Astrocyte (in vitro differentiated cells and primary cell): Measurements from ENCODE around the gene HMG20A. TPM values are rescaled to one million over a fixed set of nuclear protein-coding genes. Genes with fewer than 3 reads are reported as not detected.

Experiments
- DNase-seq: peaks from one replicate; pipeline ENCODE4 v3.0.0-alpha.2; 2010; ENCODE audit warnings: low read depth
- FAIRE-seq: peaks from 2 replicates; lab custom pipeline; 2011; peaks lifted over from hg19 to GRCh38; lab: Jason Lieb, UNC
- H2AFZ ChIP-seq: 2 replicates; pipeline ENCODE4 v1.6.0; 2012; ENCODE audit warnings: low read depth, low read length, inconsistent platforms
- H3K27ac ChIP-seq: 2 replicates; pipeline ENCODE4 v1.5.1; 2011; ENCODE audit warnings: low read depth, low read length, inconsistent platforms
- H3K27me3 ChIP-seq: 2 replicates; pipeline ENCODE4 v1.6.0; 2011; ENCODE audit warnings: low read length, inconsistent platforms; ENCODE audit not compliant: insufficient read depth
- H3K36me3 ChIP-seq: 2 replicates; pipeline ENCODE4 v1.5.1; 2011; ENCODE audit warnings: low read length, inconsistent platforms; ENCODE audit not compliant: insufficient read depth
- H3K4me1 ChIP-seq: 2 replicates; pipeline ENCODE4 v1.5.1; 2011; ENCODE audit warnings: low read length, inconsistent platforms; ENCODE audit not compliant: insufficient read depth
- H3K4me2 ChIP-seq: 2 replicates; pipeline ENCODE4 v1.6.0; 2012; ENCODE audit warnings: low read length, inconsistent platforms
- H3K4me3 ChIP-seq: 2 replicates; pipeline ENCODE4 v1.5.1; 2011; ENCODE audit warnings: low read depth, mild to moderate bottlenecking, low read length, inconsistent platforms; ENCODE audit not compliant: insufficient read depth
- H3K79me2 ChIP-seq: 2 replicates; pipeline ENCODE4 v1.6.0; 2012; ENCODE audit warnings: mild to moderate bottlenecking, low read length, inconsistent platforms; ENCODE audit not compliant: insufficient read depth
- H3K9ac ChIP-seq: 2 replicates; pipeline ENCODE4 v1.6.0; 2012; ENCODE audit warnings: mild to moderate bottlenecking, low read length, inconsistent platforms
- H3K9me3 ChIP-seq: 2 replicates; pipeline ENCODE4 v1.5.1; 2012; ENCODE audit warnings: low read depth, mild to moderate bottlenecking, low read length, inconsistent platforms; ENCODE audit not compliant: insufficient read depth
- H4K20me1 ChIP-seq: 2 replicates; pipeline ENCODE4 v1.6.0; 2012; ENCODE audit warnings: low read length, inconsistent platforms; ENCODE audit not compliant: insufficient read depth
- H3K27ac Mint-ChIP-seq: one replicate; pipeline ENCODE4 v1.8.0; 2021; ENCODE audit warnings: mild to moderate bottlenecking, mixed read lengths; ENCODE audit not compliant: unreplicated experiment
- H3K27me3 Mint-ChIP-seq: one replicate; pipeline ENCODE4 v1.8.0; 2021; ENCODE audit warnings: low read depth, mixed read lengths; ENCODE audit not compliant: unreplicated experiment
- H3K36me3 Mint-ChIP-seq: one replicate; pipeline ENCODE4 v1.8.0; 2021; ENCODE audit warnings: low read depth, mixed read lengths; ENCODE audit not compliant: unreplicated experiment
- H3K4me1 Mint-ChIP-seq: one replicate; pipeline ENCODE4 v1.8.0; 2021; ENCODE audit warnings: low read depth, mixed read lengths; ENCODE audit not compliant: unreplicated experiment
- H3K4me3 Mint-ChIP-seq: one replicate; pipeline ENCODE4 v1.8.0; 2021; ENCODE audit warnings: mild to moderate bottlenecking, moderate library complexity, mixed read lengths; ENCODE audit not compliant: unreplicated experiment
- H3K9me3 Mint-ChIP-seq: one replicate; pipeline ENCODE4 v1.8.0; 2021; ENCODE audit warnings: mild to moderate bottlenecking, mixed read lengths; ENCODE audit not compliant: unreplicated experiment
- CTCF ChIP-seq: IDR thresholded peaks from 2 replicates; pipeline ENCODE4 v1.5.1; 2011; ENCODE audit warnings: low read depth, mild to moderate bottlenecking, inconsistent platforms, low read length, moderate library complexity; ENCODE audit not compliant: insufficient read depth
- EZH2 ChIP-seq: IDR thresholded peaks from 2 replicates; pipeline ENCODE4 v1.6.1; 2012; ENCODE audit warnings: mild to moderate bottlenecking, low read length, inconsistent platforms; ENCODE audit not compliant: insufficient read depth
- total RNA-seq: library from RNA; stranded (reverse); gene quantifications from 2 replicates; pipeline ENCODE4 v1.2.1, GENCODE V29; 2021

The HMG20A gene
- total RNA-seq, 1 donor from 2014 or later, result 47.4 TPM

- no peak overlapping the region for H3K4me3 Mint-ChIP-seq
- no peak for DNase-seq
Measured at GRCh38 chr15:77527164-77527778, 106.6 kb downstream of the HMG20A start.

DNA sequence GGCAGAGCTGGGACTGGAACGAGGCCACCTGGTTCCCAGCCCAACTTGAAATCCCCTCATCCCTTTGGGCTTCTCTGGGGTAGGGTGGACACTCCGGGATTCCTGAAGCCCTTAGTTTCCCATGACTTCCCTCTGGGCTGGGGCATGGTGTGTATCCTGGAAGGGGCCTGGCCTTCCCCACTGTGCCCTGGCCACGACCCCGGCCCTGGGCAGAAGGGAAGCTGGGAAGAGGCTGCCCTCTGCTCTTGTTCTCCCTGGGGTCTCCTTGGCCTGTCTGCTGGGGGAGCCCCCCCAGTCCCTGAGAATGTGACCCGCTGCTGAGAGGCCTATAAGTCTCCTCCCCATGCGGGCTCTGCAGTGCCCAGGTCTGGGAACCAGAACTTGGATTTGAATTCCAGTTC lies 107.1 kb downstream of the HMG20A start:
- H2AFZ ChIP-seq, result no peak overlapping the region
- H3K9me3 Mint-ChIP-seq, result peaks cover 1% of the 10 kb centered on the region
- TF ChIP-seq CTCF, result no peak
- TF ChIP-seq EZH2, result no peak
- peaks cover 19% of the 10 kb centered on the region for H3K4me1 Mint-ChIP-seq
- no peaks in the 10 kb centered on the region for H4K20me1 ChIP-seq
- no peak overlapping the region for H3K4me3 ChIP-seq
- peaks cover 5% of the 10 kb centered on the region for H3K4me1 ChIP-seq
- H3K9me3 ChIP-seq, result no peaks in the 10 kb centered on the region
- peak overlapping the region; percentile 39 for H3K4me2 ChIP-seq
- peaks cover 7% of the 10 kb centered on the region for H3K27me3 ChIP-seq
- H3K36me3 Mint-ChIP-seq, result peaks cover 3% of the 10 kb centered on the region
- peaks cover 8% of the 10 kb centered on the region for H3K27me3 Mint-ChIP-seq
- H3K9ac ChIP-seq, result no peak overlapping the region
- no peak overlapping the region for H3K4me3 Mint-ChIP-seq
- no peak overlapping the region for H3K27ac Mint-ChIP-seq
- H3K36me3 ChIP-seq, result no peaks in the 10 kb centered on the region
- FAIRE-seq (no peak), DNase-seq (no peak)
- H3K27ac ChIP-seq, result no peak overlapping the region
- no peaks in the 10 kb centered on the region for H3K79me2 ChIP-seq

More at GRCh38 chr15:77527164-77527778, 106.6 kb downstream of the HMG20A start:
- H4K20me1 ChIP-seq, result no peaks in the 10 kb centered on the region
- peaks cover 19% of the 10 kb centered on the region for H3K4me1 Mint-ChIP-seq
- no peaks in the 10 kb centered on the region for H3K79me2 ChIP-seq
- H3K9me3 ChIP-seq, result no peaks in the 10 kb centered on the region
- no peaks in the 10 kb centered on the region for H3K36me3 ChIP-seq
- peaks cover 3% of the 10 kb centered on the region for H3K36me3 Mint-ChIP-seq
- FAIRE-seq, result no peak
- H3K27ac Mint-ChIP-seq, result peak overlapping the region; percentile 77
- peaks cover 1% of the 10 kb centered on the region for H3K9me3 Mint-ChIP-seq
- TF ChIP-seq CTCF (no peak), EZH2 (no peak)
- H3K27ac ChIP-seq, result no peak overlapping the region
- peak overlapping the region; percentile 39 for H3K4me2 ChIP-seq
- peaks cover 7% of the 10 kb centered on the region for H3K27me3 Mint-ChIP-seq
- H3K4me1 ChIP-seq, result peaks cover 5% of the 10 kb centered on the region
- H3K4me3 ChIP-seq, result no peak overlapping the region
- peak overlapping the region; percentile 53 for H3K9ac ChIP-seq
- H2AFZ ChIP-seq, result peak overlapping the region; percentile 65
- H3K27me3 ChIP-seq, result peaks cover 7% of the 10 kb centered on the region

DNA sequence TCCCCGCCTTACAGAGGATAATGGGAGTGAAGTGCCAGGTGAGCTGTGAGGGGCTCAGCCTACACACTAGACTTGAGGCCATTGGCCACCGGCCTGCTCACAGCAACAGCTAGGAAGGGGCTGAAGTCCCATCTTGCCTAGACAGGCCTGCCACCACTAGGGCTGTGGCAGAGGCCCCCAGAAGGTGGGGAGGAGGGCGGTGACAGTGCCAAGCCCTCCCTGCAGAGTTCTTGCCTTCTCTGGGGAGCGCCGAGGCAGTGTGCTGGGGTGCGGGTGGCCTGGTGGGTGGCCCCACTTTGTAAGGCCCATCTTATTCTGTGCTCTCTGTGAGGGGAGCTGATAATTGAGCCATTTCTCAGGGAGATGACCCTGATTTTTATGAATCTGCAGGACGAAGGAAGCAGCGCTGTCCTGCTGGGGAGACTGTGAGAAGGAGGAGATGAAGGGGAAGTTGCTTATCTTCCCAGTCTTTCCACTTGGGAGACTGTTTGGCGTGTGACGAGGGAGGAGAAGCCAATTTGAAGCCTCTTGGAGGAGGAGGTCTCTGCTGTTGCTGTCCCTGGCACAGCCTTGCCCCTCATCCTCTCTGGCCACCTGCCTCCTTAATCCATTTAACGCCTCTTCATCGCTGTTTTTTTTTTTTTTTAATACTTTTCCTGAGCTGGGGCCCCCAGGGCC lies 107.7 kb downstream of the HMG20A start:
- no peak overlapping the region for H3K4me3 ChIP-seq
- no peak overlapping the region for H3K4me3 Mint-ChIP-seq
- no peaks in the 10 kb centered on the region for H3K36me3 ChIP-seq
- H3K79me2 ChIP-seq, result no peaks in the 10 kb centered on the region
- no peak overlapping the region for H3K27ac Mint-ChIP-seq
- peaks cover 10% of the 10 kb centered on the region for H3K27me3 ChIP-seq
- H3K9ac ChIP-seq, result no peak overlapping the region
- no peak for TF ChIP-seq EZH2
- no peak for TF ChIP-seq CTCF
- FAIRE-seq (no peak), DNase-seq (no peak)
- H2AFZ ChIP-seq, result no peak overlapping the region
- peaks cover 19% of the 10 kb centered on the region for H3K4me1 Mint-ChIP-seq
- peaks cover 5% of the 10 kb centered on the region for H3K4me1 ChIP-seq
- peaks cover 1% of the 10 kb centered on the region for H3K9me3 Mint-ChIP-seq
- H3K4me2 ChIP-seq, result no peak overlapping the region
- peaks cover 8% of the 10 kb centered on the region for H3K27me3 Mint-ChIP-seq
- no peaks in the 10 kb centered on the region for H3K9me3 ChIP-seq
- H3K36me3 Mint-ChIP-seq, result peaks cover 3% of the 10 kb centered on the region
- no peaks in the 10 kb centered on the region for H4K20me1 ChIP-seq
- H3K27ac ChIP-seq, result no peak overlapping the region
